ENCODE results near the gene ELMO3.

ELMO3 gene

DNA sequence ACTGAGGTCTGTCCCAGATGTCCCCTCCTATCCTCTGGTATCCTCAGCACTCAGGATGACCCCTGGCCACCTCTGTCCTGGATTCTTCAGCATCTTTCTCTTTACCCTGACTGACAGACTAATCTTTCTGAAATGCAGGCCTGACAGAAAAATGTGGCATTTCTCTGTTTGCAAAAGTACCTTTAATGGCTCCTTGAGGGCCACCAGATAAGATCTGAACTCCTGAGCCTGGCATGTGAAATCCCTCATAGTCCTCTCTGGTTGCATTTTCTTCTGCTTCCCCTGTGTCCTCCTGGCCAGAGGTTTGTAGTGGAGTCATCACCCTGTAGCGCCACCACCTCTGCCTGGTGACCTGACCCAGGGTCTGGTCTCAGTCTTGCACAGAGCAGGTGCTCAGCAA, 2.0 kb upstream of the ELMO3 start:
- Histone ChIP-seq H3K27ac (replicated peaks) (no peak overlapping the region), H3K4me3 (replicated peaks; ENCODE audit: insufficient read depth, low read length) (no peak overlapping the region), H3K27me3 (ENCODE audit: insufficient read depth, poor library complexity, severe bottlenecking) (no peaks in the 10 kb centered on the region)
- no peak for DNase-seq (ENCODE audit: low read depth in 1 of 2, low spot score in 1 of 2)
- no peak for TF ChIP-seq CTCF (IDR thresholded peaks at IDR 0.05; ENCODE audit: insufficient read depth, low read length)
- TF ChIP-seq SPI1 (IDR thresholded peaks at IDR 0.05; ENCODE audit: borderline replicate concordance, low read depth), result no peak
- TF ChIP-seq POLR2AphosphoS5 (IDR thresholded peaks at IDR 0.05; ENCODE audit: low read depth), result no peak
- TF ChIP-seq, protein P1, sequence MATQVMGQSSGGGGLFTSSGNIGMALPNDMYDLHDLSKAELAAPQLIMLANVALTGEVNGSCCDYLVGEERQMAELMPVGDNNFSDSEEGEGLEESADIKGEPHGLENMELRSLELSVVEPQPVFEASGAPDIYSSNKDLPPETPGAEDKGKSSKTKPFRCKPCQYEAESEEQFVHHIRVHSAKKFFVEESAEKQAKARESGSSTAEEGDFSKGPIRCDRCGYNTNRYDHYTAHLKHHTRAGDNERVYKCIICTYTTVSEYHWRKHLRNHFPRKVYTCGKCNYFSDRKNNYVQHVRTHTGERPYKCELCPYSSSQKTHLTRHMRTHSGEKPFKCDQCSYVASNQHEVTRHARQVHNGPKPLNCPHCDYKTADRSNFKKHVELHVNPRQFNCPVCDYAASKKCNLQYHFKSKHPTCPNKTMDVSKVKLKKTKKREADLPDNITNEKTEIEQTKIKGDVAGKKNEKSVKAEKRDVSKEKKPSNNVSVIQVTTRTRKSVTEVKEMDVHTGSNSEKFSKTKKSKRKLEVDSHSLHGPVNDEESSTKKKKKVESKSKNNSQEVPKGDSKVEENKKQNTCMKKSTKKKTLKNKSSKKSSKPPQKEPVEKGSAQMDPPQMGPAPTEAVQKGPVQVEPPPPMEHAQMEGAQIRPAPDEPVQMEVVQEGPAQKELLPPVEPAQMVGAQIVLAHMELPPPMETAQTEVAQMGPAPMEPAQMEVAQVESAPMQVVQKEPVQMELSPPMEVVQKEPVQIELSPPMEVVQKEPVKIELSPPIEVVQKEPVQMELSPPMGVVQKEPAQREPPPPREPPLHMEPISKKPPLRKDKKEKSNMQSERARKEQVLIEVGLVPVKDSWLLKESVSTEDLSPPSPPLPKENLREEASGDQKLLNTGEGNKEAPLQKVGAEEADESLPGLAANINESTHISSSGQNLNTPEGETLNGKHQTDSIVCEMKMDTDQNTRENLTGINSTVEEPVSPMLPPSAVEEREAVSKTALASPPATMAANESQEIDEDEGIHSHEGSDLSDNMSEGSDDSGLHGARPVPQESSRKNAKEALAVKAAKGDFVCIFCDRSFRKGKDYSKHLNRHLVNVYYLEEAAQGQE (IDR thresholded peaks at IDR 0.05; ENCODE audit: insufficient replicate concordance, low read depth), result no peak
- no peak for TF ChIP-seq GABPA (IDR thresholded peaks at IDR 0.05; ENCODE audit: low read depth)

DNA sequence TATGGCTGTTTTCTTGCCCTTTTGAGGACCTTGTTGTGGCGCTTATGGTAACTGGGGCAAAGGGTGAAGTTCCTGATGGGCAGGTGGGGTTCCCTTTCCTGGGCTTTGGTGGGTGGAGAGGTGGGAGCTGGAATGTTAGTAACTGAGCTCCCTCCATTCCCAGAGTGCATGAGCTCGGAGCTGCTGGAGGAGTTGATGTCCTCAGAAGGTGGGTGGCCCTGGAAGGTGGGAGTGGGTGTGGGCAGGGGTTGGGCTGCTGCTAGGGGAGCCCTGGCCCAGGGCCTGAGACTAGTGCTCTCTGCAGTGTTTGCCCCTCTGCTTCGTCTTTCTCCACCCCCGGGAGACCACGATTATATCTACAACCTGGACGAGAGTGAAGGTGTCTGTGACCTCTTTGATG, 1.2 kb upstream of the ELMO3 start:
- no peak overlapping the region for H3K27ac ChIP-seq (replicated peaks)
- no peaks in the 10 kb centered on the region for H3K27me3 ChIP-seq (ENCODE audit: insufficient read depth, poor library complexity, severe bottlenecking)
- TF ChIP-seq SPI1 (IDR thresholded peaks at IDR 0.05; ENCODE audit: borderline replicate concordance, low read depth) (no peak), GABPA (IDR thresholded peaks at IDR 0.05; ENCODE audit: low read depth) (no peak), CTCF (IDR thresholded peaks at IDR 0.05; ENCODE audit: insufficient read depth, low read length) (no peak), POLR2AphosphoS5 (IDR thresholded peaks at IDR 0.05; ENCODE audit: low read depth) (no peak)
- TF ChIP-seq, protein P1 (IDR thresholded peaks at IDR 0.05; ENCODE audit: insufficient replicate concordance, low read depth), result no peak
- DNase-seq (ENCODE audit: low read depth in 1 of 2, low spot score in 1 of 2), result no peak
- no peak overlapping the region for H3K4me3 ChIP-seq (replicated peaks; ENCODE audit: insufficient read depth, low read length)

GRCh38 chr16:67198238-67198734, 645 bp upstream of the ELMO3 start:
- Histone ChIP-seq H3K27ac (replicated peaks) (no peak overlapping the region), H3K27me3 (ENCODE audit: insufficient read depth, poor library complexity, severe bottlenecking) (no peaks in the 10 kb centered on the region), H3K4me3 (replicated peaks; ENCODE audit: insufficient read depth, low read length) (no peak overlapping the region)
- TF ChIP-seq, protein P1 (IDR thresholded peaks at IDR 0.05; ENCODE audit: insufficient replicate concordance, low read depth), result no peak
- TF ChIP-seq CTCF (IDR thresholded peaks at IDR 0.05; ENCODE audit: insufficient read depth, low read length), result peak; percentile 67
- peak in 1 of 2 experiments; percentile 70 for DNase-seq (ENCODE audit: low read depth in 1 of 2, low spot score in 1 of 2)

Data from HL-60 (cell line).